Measurements from ENCODE around the gene LCE1F. TPM values are rescaled to one million over a fixed set of nuclear protein-coding genes. Genes with fewer than 3 reads are reported as not detected.

LCE1F gene
- total RNA-seq, 1 donor from 2014 or later: not detected

DNA sequence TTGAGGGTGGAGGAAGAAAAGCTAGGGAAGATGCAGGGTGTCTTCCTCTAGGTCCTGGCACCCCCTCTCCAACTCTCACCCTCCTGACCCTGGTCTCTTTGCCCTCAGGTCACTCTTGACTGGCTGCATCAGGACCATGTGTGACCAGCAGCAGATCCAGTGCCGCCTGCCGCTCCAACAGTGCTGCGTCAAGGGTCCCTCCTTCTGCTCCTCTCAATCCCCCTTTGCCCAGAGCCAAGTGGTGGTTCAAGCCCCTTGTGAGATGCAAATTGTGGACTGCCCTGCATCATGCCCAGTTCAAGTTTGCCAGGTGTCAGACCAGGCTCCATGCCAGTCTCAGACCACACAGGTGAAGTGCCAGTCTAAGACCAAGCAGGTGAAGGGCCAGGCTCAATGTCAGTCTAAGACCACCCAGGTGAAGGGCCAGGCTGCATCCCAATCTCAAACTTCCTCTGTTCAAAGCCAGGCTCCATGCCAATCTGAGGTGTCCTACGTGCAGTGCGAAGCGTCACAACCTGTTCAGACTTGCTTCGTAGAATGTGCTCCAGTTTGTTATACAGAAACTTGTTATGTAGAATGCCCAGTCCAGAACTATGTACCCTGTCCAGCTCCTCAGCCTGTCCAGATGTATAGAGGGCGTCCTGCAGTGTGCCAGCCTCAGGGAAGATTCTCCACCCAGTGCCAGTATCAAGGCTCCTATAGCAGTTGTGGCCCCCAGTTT lies 15.3 kb upstream of the LCE1F start:
- no peaks in the 10 kb centered on the region for H3K27me3 Mint-ChIP-seq
- no peak for DNase-seq (ENCODE audit: extremely low spot score, unreplicated experiment)
- H3K36me3 Mint-ChIP-seq: no peaks in the 10 kb centered on the region
- TF ChIP-seq, protein P1, sequence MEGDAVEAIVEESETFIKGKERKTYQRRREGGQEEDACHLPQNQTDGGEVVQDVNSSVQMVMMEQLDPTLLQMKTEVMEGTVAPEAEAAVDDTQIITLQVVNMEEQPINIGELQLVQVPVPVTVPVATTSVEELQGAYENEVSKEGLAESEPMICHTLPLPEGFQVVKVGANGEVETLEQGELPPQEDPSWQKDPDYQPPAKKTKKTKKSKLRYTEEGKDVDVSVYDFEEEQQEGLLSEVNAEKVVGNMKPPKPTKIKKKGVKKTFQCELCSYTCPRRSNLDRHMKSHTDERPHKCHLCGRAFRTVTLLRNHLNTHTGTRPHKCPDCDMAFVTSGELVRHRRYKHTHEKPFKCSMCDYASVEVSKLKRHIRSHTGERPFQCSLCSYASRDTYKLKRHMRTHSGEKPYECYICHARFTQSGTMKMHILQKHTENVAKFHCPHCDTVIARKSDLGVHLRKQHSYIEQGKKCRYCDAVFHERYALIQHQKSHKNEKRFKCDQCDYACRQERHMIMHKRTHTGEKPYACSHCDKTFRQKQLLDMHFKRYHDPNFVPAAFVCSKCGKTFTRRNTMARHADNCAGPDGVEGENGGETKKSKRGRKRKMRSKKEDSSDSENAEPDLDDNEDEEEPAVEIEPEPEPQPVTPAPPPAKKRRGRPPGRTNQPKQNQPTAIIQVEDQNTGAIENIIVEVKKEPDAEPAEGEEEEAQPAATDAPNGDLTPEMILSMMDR (conservative IDR thresholded peaks at IDR 0.05): no peak
- no peak overlapping the region for H3K27ac Mint-ChIP-seq
- H3K9me3 Mint-ChIP-seq: peaks cover 5% of the 10 kb centered on the region
- no peaks in the 10 kb centered on the region for H3K4me1 Mint-ChIP-seq (ENCODE audit: unreplicated experiment)
- no peak overlapping the region for H3K4me3 Mint-ChIP-seq

DNA sequence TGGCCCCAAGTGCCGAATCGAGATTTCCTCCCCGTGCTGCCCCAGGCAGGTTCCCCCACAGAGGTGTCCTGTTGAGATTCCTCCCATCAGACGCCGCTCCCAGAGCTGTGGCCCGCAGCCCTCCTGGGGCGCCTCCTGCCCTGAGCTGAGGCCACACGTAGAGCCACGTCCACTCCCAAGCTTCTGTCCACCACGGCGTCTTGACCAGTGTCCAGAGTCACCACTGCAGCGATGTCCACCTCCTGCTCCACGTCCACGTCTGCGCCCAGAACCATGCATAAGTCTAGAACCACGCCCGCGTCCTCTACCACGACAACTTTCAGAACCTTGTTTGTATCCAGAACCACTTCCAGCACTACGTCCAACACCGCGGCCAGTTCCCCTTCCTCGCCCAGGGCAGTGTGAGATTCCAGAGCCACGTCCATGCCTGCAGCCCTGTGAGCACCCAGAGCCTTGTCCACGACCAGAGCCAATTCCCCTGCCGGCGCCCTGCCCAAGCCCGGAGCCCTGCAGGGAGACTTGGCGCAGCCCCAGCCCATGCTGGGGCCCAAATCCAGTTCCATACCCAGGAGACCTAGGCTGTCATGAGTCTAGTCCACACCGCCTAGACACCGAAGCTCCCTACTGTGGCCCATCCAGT lies 14.3 kb upstream of the LCE1F start:
- Mint-ChIP-seq H3K36me3 (no peaks in the 10 kb centered on the region), H3K4me1 (ENCODE audit: unreplicated experiment) (no peaks in the 10 kb centered on the region), H3K4me3 (no peak overlapping the region), H3K9me3 (peaks cover 5% of the 10 kb centered on the region), H3K27ac (no peak overlapping the region), H3K27me3 (no peaks in the 10 kb centered on the region)
- no peak for DNase-seq (ENCODE audit: extremely low spot score, unreplicated experiment)
- TF ChIP-seq, protein P1 (conservative IDR thresholded peaks at IDR 0.05): no peak

DNA sequence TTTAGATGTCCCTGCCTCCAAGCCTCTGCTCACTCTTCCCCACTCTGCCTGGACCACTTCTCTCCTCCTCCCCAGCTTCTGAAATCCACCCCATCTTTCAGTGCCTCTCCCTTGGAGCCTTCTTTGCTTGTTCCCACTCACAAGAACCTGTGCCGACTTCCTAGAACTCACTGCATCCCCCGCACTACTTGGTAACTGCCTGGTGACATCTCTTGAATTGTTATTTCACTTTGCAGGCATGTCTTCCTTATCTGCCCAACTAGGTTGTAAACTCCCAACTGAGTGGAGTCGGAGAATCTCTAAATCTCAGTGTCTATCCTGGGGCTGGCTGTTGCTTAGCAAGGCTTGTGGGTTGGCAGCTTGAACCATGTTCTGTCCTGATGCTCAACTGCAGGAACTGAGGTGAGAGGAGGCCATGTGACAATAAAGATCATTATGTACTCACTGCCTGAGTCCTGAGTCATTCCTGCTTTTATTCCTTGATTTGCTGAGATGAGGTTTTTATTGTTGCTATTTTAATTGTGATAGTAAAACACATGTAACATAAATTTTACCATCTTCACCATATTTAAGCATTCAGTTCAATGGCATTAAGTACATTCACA lies 13.2 kb upstream of the LCE1F start:
- Mint-ChIP-seq H3K4me1 (ENCODE audit: unreplicated experiment) (no peaks in the 10 kb centered on the region), H3K27me3 (no peaks in the 10 kb centered on the region), H3K4me3 (no peak overlapping the region), H3K27ac (no peak overlapping the region), H3K36me3 (no peaks in the 10 kb centered on the region), H3K9me3 (peaks cover 5% of the 10 kb centered on the region)
- TF ChIP-seq, protein P1 (conservative IDR thresholded peaks at IDR 0.05): no peak
- no peak for DNase-seq (ENCODE audit: extremely low spot score, unreplicated experiment)

DNA sequence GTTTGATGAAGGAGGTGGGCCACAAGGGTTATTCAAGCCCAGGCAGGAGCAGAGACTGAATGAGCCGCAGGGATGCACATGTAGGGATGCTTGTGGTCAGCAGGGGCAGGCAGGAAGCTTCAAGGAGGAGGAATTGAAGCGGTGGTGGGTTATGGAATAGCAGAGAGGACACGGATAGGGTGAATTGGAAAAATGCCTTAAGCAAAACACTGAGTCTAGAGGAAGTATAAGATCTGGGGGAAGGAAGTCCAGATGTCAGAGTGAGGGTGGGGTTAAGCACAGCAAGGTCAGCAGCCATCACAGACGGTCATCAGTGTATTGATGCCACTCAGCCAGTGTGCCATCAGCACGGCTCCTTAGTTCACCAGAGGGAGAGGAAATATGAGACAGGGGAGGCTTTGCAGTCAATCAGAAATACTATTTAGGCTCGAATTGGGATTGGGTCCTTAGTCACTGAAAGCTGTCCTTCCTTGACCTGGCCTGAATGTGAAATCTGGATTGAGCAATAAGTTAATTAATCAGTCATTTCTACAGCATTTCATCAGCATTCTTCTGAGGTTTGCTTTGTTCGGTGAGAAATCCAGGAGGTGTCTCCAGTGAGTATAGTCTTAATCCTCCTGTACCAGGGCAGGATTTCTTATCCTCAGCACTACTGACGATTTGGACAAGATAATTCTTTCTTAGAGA lies 6.0 kb upstream of the LCE1F start:
- H3K36me3 Mint-ChIP-seq: no peaks in the 10 kb centered on the region
- no peaks in the 10 kb centered on the region for H3K4me1 Mint-ChIP-seq (ENCODE audit: unreplicated experiment)
- TF ChIP-seq, protein P1 (conservative IDR thresholded peaks at IDR 0.05): no peak
- H3K4me3 Mint-ChIP-seq: no peak overlapping the region
- peaks cover 4% of the 10 kb centered on the region for H3K9me3 Mint-ChIP-seq
- H3K27ac Mint-ChIP-seq: no peak overlapping the region
- DNase-seq (ENCODE audit: extremely low spot score, unreplicated experiment): no peak
- H3K27me3 Mint-ChIP-seq: no peaks in the 10 kb centered on the region

DNA sequence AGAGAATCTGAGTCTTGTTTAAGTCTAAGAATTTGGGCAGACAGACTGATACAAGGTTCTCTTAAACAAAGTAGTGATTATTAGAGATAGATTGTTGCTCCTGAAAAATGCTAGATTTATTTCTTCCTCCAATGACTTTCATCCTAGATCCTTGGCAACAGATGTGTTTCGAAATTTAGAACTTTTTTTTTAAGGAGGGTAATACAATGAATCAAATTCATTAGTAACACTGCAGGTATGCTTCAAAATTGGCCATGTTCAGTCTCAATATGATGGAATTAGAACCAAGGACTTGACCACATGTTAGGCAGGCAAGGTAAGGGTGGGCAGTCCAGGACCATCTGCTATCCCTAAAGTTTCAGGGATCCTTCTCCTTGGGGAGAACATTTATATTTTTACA lies 4.5 kb upstream of the LCE1F start:
- H3K36me3 Mint-ChIP-seq: no peaks in the 10 kb centered on the region
- H3K4me3 Mint-ChIP-seq: no peak overlapping the region
- no peak overlapping the region for H3K27ac Mint-ChIP-seq
- H3K27me3 Mint-ChIP-seq: no peaks in the 10 kb centered on the region
- TF ChIP-seq, protein P1 (conservative IDR thresholded peaks at IDR 0.05): no peak
- H3K4me1 Mint-ChIP-seq (ENCODE audit: unreplicated experiment): no peaks in the 10 kb centered on the region
- peaks cover 4% of the 10 kb centered on the region for H3K9me3 Mint-ChIP-seq
- DNase-seq (ENCODE audit: extremely low spot score, unreplicated experiment): no peak

All from type B pancreatic cell (in vitro differentiated cells).